Raji (cell line): Measurements from ENCODE around the gene EML3.
A peak's percentile ranks its signal among the peaks of the same experiment; 100 is the strongest.

Source experiments
- POLR2A ChIP-seq: IDR thresholded peaks from 2 replicates; pipeline ENCODE4 v1.6.1; 2011; ENCODE audit warnings: low read depth, low read length, control low read depth; ENCODE audit not compliant: insufficient read depth

Gene EML3, protein sequence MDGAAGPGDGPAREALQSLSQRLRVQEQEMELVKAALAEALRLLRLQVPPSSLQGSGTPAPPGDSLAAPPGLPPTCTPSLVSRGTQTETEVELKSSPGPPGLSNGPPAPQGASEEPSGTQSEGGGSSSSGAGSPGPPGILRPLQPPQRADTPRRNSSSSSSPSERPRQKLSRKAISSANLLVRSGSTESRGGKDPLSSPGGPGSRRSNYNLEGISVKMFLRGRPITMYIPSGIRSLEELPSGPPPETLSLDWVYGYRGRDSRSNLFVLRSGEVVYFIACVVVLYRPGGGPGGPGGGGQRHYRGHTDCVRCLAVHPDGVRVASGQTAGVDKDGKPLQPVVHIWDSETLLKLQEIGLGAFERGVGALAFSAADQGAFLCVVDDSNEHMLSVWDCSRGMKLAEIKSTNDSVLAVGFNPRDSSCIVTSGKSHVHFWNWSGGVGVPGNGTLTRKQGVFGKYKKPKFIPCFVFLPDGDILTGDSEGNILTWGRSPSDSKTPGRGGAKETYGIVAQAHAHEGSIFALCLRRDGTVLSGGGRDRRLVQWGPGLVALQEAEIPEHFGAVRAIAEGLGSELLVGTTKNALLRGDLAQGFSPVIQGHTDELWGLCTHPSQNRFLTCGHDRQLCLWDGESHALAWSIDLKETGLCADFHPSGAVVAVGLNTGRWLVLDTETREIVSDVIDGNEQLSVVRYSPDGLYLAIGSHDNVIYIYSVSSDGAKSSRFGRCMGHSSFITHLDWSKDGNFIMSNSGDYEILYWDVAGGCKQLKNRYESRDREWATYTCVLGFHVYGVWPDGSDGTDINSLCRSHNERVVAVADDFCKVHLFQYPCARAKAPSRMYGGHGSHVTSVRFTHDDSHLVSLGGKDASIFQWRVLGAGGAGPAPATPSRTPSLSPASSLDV

GRCh38 chr11:62612366-62613290, at the start of gene EML3, which contains the start of gene ROM1:
Gene EML3 (minus strand): TSS chr11:62612775. CDS start chr11:62612457, 318 bp downstream.
Gene ROM1 (plus strand): TSS chr11:62613257. CDS start chr11:62613282, 25 bp downstream.
- no peak; the same call in 1 of the 2 replicates for TF ChIP-seq POLR2A

DNA sequence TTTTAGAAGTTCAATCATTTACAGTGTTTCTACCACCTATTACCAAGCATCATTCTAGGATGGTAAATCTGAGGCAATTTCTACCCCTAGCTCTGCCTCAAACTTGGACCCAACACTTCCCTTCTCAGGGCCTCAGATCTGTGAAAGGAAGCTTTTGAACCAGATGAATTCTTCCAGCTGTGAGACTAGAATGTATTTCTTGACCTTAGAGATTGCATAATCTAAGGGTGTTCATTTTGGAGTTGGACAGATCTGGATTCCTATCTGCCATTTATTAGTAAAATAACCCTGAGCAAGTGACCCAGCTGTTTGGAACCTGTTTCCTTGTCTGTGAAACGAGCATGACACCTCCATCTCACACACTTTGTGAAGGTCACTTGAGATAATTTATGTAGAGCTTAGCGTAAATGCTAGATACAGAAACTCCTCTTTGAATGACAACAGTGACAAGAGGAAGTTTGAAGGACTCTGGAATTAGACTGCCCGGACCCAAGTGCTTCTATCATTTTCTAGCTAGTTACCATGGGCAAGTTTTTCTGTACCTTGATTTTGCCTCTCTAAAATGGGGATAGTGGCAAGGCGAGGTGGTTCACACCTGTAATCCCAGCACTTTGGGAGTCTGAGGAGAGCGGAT, 44.3 kb upstream of the EML3 start:
- no peak for TF ChIP-seq POLR2A

DNA sequence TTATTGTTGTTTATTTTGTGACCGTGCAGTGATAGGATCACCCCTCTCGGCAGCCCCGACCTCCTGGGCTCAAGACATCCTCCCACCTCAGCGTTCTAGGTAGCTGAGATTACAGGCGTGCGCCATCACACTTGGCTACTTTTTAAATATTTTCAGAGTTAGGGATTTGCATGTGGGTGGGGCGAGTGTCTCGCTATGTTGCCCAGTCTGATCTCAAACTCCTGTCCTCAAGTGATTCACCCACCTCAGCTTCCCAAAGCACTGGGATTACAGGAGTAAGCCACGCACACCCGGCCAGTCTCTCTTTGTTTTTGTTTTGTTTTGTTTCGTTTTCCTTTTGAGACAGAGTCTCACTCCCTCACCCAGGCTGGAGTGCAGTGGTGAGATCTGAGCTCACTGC, 41.7 kb upstream of the EML3 start:
- no peak for TF ChIP-seq POLR2A

DNA sequence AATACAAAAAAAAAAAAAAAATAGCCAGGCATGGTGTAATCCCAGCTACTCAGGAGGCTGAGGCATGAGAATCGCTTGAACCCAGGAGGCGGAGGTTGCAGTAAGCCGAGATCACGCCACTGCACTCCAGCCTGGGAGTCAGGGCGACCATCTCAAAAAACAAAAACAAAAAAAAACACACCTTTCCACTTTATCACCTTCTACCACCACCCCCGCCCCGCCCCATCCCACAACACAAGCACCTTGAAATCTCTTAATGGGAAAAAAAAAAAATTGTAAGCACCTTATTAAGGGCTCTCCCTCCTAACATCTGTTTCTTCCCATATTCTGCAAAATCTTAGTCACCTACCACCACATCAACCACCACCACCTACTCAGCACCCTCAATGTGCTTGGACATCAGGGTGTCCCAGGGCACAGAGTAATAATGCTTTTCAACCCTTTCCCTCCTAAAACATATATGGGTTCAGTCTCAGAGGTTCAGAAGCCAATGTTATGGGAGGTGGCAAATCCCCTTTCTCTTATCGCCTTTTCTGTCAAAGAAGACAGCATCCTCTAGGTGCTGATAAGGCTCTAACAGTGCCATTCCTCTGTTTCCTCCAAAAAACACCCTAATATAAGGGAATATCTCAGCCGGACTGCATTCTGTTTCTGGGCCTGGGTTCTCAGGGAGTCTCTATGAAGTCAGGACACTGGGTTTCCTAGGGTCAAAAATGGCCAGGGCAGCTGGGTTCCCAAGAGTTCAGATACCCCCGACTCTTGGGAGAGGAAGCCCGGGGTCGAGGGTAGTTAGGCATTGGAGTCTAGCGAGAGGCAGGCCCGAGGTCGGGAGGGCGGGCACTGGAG, 39.8 kb upstream of the EML3 start:
- TF ChIP-seq POLR2A = no peak

DNA sequence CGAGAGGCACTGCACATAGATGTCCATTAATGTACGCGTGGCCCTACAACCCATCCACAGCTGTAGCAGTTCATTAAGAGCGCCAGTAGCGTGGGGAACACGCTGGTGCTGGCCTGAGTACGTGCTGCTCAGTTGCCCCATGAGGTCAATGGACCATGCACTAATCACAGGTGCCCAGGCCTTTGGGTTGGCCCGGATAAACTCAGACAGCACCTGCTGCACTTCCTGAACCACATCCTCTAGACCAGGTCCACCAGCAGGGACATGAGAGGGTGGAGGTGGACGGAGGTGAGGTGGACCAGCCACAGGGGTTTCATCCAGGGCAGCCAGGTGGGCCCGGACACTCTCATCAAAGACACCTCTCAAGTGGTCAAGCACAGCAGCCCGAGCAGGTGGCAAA, 36.9 kb upstream of the EML3 start:
- no peak for TF ChIP-seq POLR2A

GRCh38 chr11:62648967-62649364, 36.4 kb upstream of the EML3 start:
- TF ChIP-seq POLR2A = no peak

DNA sequence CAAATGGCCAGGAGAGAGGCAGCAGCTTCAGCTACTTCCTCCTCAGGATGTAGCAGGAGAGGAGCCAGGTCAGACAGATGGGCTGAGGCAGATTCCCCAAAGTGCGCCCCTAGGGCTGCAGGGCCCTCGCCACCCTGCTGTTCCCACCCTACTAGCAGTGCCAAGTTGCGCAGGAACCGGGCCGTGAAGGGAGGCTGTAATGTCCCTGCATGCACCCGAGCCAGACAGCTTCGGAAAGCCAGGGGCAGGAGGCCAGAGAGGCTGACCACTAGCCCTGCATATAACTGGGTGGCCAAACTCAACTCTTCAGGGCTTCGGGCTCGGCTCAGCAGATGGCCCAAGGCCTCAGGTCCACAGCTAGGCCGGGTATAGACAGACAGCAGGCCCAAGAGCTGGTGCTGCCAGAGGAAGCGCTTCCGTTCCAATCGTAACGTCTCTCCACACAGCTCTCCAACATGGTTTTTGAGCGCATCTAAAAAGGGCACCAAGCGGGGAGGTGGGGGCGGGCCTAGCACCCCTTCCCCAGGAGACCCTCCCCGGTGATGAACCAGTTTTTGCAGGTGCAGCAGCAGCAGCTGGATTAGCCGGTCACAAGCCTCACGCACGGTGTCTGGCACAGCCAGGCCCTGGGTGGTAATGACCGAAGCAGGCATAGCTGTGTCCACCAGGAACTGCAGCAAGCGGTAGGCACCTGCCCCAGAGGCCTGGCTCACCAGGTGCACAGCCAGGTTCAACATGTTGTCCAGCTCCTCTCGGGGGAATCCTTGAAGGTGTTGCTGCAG, 35.8 kb upstream of the EML3 start:
- no peak for TF ChIP-seq POLR2A

DNA sequence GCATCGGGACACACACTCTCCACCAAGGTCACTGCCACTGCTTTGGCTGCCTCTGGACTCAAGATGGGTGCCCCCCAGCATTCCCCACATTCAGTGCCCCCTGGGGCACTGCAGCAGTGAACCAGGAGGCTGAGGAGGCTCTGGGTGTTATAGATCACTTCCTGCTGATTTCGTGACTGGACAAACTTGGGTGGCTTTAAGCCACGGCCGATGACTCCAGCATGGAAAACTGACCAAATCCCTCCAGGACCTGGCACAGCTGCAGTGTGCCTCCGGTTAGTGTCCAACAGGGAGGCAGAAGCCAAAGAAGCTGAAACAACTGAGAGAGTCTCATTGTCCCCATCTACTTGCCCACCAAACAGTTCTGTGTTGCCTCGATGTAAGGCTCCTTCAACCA, 35.0 kb upstream of the EML3 start:
- no peak for TF ChIP-seq POLR2A

DNA sequence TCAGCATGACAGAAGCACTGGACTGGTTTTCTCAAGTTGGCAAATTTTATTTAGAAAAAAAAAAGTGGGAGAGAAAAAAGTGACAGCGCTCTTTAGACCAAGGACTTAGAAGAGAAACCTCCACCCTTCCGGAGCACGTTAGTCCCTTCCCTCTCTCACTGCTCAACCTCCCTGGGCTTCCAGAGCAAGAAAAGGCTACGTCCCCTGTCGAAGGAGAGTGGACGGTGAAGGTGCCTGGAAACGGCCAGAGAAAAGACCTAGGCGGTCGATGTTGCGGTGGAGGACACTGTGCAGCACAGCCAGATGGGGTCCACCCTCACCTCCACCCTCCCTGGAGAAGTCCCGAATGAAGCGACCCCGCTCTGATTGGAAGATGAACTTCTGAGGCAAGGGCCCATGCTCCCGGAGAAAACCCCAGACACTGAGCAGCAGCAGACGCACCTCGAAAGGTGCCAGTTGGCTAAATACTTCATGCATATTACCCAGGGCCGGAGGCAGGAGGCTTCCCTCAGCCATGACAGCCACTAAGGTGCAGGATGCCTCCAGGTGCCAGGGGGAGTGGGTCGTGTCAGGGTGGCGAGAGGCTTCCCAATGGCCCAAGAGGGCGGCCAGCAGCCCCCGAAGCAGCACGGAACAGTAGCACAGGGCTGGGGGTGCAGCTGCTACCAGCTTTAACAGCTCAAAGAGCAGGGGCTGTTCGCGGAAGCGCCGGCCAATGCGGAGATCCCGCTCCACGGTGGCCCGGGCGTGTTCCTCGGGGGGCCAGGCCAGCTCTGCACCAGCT, 34.4 kb upstream of the EML3 start:
- no peak for TF ChIP-seq POLR2A

DNA sequence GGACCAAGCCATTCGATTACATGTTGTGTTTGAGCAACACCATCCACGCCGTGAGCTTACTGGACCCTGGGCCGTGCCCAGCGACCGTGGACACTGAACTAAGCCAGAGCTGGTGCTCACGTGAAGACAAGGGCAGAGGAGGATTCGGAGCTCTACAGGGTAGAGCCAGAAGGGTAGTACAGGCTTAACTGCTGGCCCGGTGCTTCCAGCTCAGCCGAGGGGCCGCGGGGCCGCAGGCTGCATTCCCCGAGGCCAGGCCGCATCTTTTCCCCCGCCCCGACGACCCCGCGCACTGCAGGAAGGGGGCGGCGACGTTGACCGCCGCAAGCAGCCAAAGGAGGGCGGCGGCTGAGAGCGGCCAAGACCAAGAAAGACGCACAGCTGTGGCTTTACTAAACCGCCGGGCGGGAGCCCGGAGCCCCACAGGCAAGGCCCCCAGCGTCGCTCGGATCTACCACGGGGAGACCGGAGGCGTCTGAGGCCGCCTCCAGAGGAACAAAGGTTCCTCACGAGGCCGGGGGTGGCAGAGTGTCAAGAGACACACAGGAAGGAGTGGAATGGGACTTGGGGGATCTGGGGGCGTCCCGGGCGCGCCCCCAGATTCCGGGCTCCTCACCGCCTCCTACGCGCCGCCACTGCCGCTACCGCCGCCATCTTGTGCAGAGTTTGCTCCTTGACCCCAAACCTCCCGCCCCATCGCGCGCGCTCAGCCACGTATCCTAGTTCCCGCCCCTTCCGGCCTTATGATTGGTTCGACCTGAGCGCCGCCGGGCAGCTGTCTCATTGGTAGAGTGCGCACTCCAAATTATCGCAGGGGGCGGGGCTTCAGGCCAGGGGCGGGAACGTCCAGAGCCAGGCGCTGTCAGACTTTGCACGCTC, 33.6 kb upstream of the EML3 start, which contains the start of gene GANAB:
GANAB (minus strand) TSS at position 668 of the 879 bp plus-strand sequence; CDS start at position 654, 14 bp downstream.
- peak; percentile 85 for TF ChIP-seq POLR2A

GRCh38 chr11:62645671-62645945, 33.0 kb upstream of the EML3 start:
- TF ChIP-seq POLR2A = no peak
